Non-pigmented ciliary epithelial cell (primary cell): ENCODE results near the gene ARID1B.

ENCODE experiments used
- DNase-seq: peaks from one replicate; pipeline ENCODE4 v3.0.0-alpha.2; 2010; ENCODE audit warnings: low read depth

ARID1B gene

GRCh38 chr6:156992020-156992804 is 215.0 kb downstream of the ARID1B start:
- DNase-seq: no peak

GRCh38 chr6:156993713-156994112 is 216.5 kb downstream of the ARID1B start:
- DNase-seq: no peak

GRCh38 chr6:156994215-156995076 is 217.3 kb downstream of the ARID1B start:
- DNase-seq: no peak

GRCh38 chr6:156995502-156995901 is 218.3 kb downstream of the ARID1B start:
- no peak for DNase-seq

- DNase-seq: no peak
These were observed 219.1 kb downstream of the ARID1B start for GRCh38 chr6:156996265-156996664.

GRCh38 chr6:156998794-156999330 is 221.7 kb downstream of the ARID1B start:
- DNase-seq: no peak

- DNase-seq: no peak
These were observed 222.6 kb downstream of the ARID1B start for GRCh38 chr6:156999762-157000161.

- DNase-seq: no peak
These were observed 224.5 kb downstream of the ARID1B start for GRCh38 chr6:157001716-157002115.

- DNase-seq: no peak
These were observed 225.6 kb downstream of the ARID1B start for GRCh38 chr6:157002774-157003173.

- no peak for DNase-seq
These were observed 228.8 kb downstream of the ARID1B start for GRCh38 chr6:157005940-157006339.

- DNase-seq: no peak
These were observed 231.4 kb downstream of the ARID1B start for GRCh38 chr6:157008568-157008967.

- no peak for DNase-seq
These were observed 235.2 kb downstream of the ARID1B start for GRCh38 chr6:157012355-157012754.

GRCh38 chr6:157013649-157014304 is 236.6 kb downstream of the ARID1B start:
- no peak for DNase-seq

- no peak for DNase-seq
These were observed 237.7 kb downstream of the ARID1B start for GRCh38 chr6:157014871-157015270.

- no peak for DNase-seq
These were observed 239.8 kb downstream of the ARID1B start for GRCh38 chr6:157017022-157017421.

- no peak for DNase-seq
These were observed 240.7 kb downstream of the ARID1B start for GRCh38 chr6:157017861-157018260.

- no peak for DNase-seq
These were observed 242.0 kb downstream of the ARID1B start for GRCh38 chr6:157019115-157019641.

GRCh38 chr6:157019733-157020132 is 242.6 kb downstream of the ARID1B start:
- no peak for DNase-seq

- no peak for DNase-seq
These were observed 243.2 kb downstream of the ARID1B start for GRCh38 chr6:157020398-157020797.

GRCh38 chr6:157020881-157021343 is 243.7 kb downstream of the ARID1B start:
- DNase-seq: no peak

GRCh38 chr6:157021344-157021992 is 244.3 kb downstream of the ARID1B start:
- no peak for DNase-seq
